Measurements from ENCODE around the gene GGA1.

GRCh38 chr22:37678372-37678771, 69.7 kb downstream of the GGA1 start:
- TF ChIP-seq POLR2A (IDR thresholded peaks at IDR 0.05; ENCODE audit: low read length) (no peak), GATA1 (IDR thresholded peaks at IDR 0.05; ENCODE audit: low read depth, low read length) (no peak)
